Activated CD8-positive, alpha-beta T cell treated with anti-CD3 and anti-CD28 coated beads, Interleukin-2, amount 10 ng/mL, durations not matched to agents 7 days and 5 days (primary cell): ENCODE results near the gene NDUFS7. TPM values are rescaled to one million over a fixed set of nuclear protein-coding genes. Genes with fewer than 3 reads are reported as not detected.

Experiments used
- ATAC-seq: fragments of 150-1000 bp; cut with Tn5 transposase; one replicate; pipeline ENCODE4 v1.10.0; 2021; ENCODE audit warnings: moderate library complexity
- CTCF ChIA-PET: fragments of 350-600 bp; sonication (Branson Sonifier 250); formaldehyde crosslinking; loops from one replicate; lab custom pipeline; 2021; ENCODE audit warnings: antibody characterized with exemption; lab: Charles Lee
- POLR2A ChIA-PET: fragments of 350-600 bp; sonication (Branson Sonifier 250); formaldehyde crosslinking; loops from one replicate; lab custom pipeline; 2021; ENCODE audit warnings: antibody characterized with exemption; lab: Charles Lee
- DNase-seq: peaks from one replicate; pipeline ENCODE4 v3.0.0-alpha.2; 2020
- H3K27ac Mint-ChIP-seq: one replicate; pipeline ENCODE4 v1.8.0; 2021; ENCODE audit warnings: mild to moderate bottlenecking, mixed read lengths
- H3K27me3 Mint-ChIP-seq: one replicate; pipeline ENCODE4 v1.8.0; 2021; ENCODE audit warnings: low read depth, mixed read lengths
- H3K36me3 Mint-ChIP-seq: one replicate; pipeline ENCODE4 v1.8.0; 2021; ENCODE audit warnings: low read depth, mixed read lengths
- H3K4me1 Mint-ChIP-seq: one replicate; pipeline ENCODE4 v1.8.0; 2021; ENCODE audit warnings: low read depth, mixed read lengths
- H3K4me3 Mint-ChIP-seq: one replicate; pipeline ENCODE4 v1.8.0; 2021; ENCODE audit warnings: mild to moderate bottlenecking, mixed read lengths
- H3K9me3 Mint-ChIP-seq: one replicate; pipeline ENCODE4 v1.8.0; 2022; ENCODE audit warnings: mixed read lengths; ENCODE audit not compliant: insufficient read depth
- total RNA-seq, 2 experiments: library from RNA; stranded (reverse); gene quantifications; one replicate each; pipeline ENCODE4 v1.2.3, GENCODE V29; 2021

NDUFS7 gene
- total RNA-seq, 2 experiments from 2014 or later, result 122 to 127 TPM

- no peak for DNase-seq
- Mint-ChIP-seq H3K36me3 (peaks cover 45% of the 10 kb centered on the region), H3K9me3 (no peaks in the 10 kb centered on the region), H3K4me1 (peaks cover 50% of the 10 kb centered on the region), H3K27me3 (peaks cover 6% of the 10 kb centered on the region), H3K27ac (peak overlapping the region; percentile 16), H3K4me3 (no peak overlapping the region)
- no peak for ATAC-seq
- ChIA-PET POLR2A (interaction anchor here (0.6 to 0.9 kb wide), 2 partner anchors 30 to 167 kb away, joined by 3 read pairs; partner anchors contain the start of gene FAM174C), CTCF (no interaction called here)
These were observed 58.2 kb downstream of the NDUFS7 start for GRCh38 chr19:1441677-1442438.

Other genes with a start within 250 kb of the NDUFS7 start
- 10 to 100 TPM; 58.6 to 70.5 TPM for gene SBNO2, start 209.6 kb upstream of the NDUFS7 start, total RNA-seq
- 10 to 100 TPM; 68.8 to 70.8 TPM for gene STK11, start 178.1 kb upstream of the NDUFS7 start, total RNA-seq
- under 1 TPM in 1 of 2 experiments, not detected in 1; 0.10 TPM for gene CBARP, start 145.9 kb upstream of the NDUFS7 start, total RNA-seq
- gene ATP5F1D, start 142.2 kb upstream of the NDUFS7 start, total RNA-seq, result 100 to 1,000 TPM; 209 to 222 TPM
- gene MIDN, start 135.3 kb upstream of the NDUFS7 start, total RNA-seq, result 10 to 100 TPM; 88.4 to 94.3 TPM
- 100 to 1,000 TPM; 172 to 195 TPM for gene CIRBP, start 114.6 kb upstream of the NDUFS7 start, total RNA-seq
- gene FAM174C, start 108.4 kb upstream of the NDUFS7 start, total RNA-seq, result 10 to 100 TPM; 57.1 TPM
- not detected for gene EFNA2, start 98.0 kb upstream of the NDUFS7 start, total RNA-seq
- gene GAMT, start 17.6 kb downstream of the NDUFS7 start, total RNA-seq, result 10 to 100 TPM; 26.2 to 26.8 TPM
- gene DAZAP1, start 23.7 kb downstream of the NDUFS7 start, total RNA-seq, result 100 to 1,000 TPM; 264 to 270 TPM
- 1,000 to 10,000 TPM; 1,384 TPM for gene RPS15, start 54.5 kb downstream of the NDUFS7 start, total RNA-seq
- not detected for gene APC2, start 66.2 kb downstream of the NDUFS7 start, total RNA-seq
- 10 to 100 TPM; 33.3 to 38.2 TPM for gene C19orf25, start 95.3 kb downstream of the NDUFS7 start, total RNA-seq
- 1 to 10 TPM; 3.4 to 4.1 TPM for gene PCSK4, start 106.4 kb downstream of the NDUFS7 start, total RNA-seq
- 1 to 10 TPM; 1.7 to 1.9 TPM for gene REEP6, start 107.3 kb downstream of the NDUFS7 start, total RNA-seq
- gene ADAMTSL5, start 129.1 kb downstream of the NDUFS7 start, total RNA-seq, result 1 to 10 TPM; 2.8 to 3.9 TPM
- gene PLK5, start 140.2 kb downstream of the NDUFS7 start, total RNA-seq, result not detected
- 10 to 100 TPM; 12.2 to 12.5 TPM for gene MEX3D, start 184.4 kb downstream of the NDUFS7 start, total RNA-seq
- gene MBD3, start 209.0 kb downstream of the NDUFS7 start, total RNA-seq, result 100 to 1,000 TPM in 1 of 2 experiments, 10 to 100 TPM in 1; 98.4 to 102 TPM
- 100 to 1,000 TPM; 180 to 195 TPM for gene UQCR11, start 221.6 kb downstream of the NDUFS7 start, total RNA-seq